ENCODE data around the gene CYFIP2. TPM values are rescaled to one million over a fixed set of nuclear protein-coding genes. Genes with fewer than 3 reads are reported as not detected.

Gene CYFIP2
- polyA plus RNA-seq, 1 donor (not counting 4 experiments of a cell fraction or from before 2014, with no cell fraction given) = 0.62 TPM

DNA sequence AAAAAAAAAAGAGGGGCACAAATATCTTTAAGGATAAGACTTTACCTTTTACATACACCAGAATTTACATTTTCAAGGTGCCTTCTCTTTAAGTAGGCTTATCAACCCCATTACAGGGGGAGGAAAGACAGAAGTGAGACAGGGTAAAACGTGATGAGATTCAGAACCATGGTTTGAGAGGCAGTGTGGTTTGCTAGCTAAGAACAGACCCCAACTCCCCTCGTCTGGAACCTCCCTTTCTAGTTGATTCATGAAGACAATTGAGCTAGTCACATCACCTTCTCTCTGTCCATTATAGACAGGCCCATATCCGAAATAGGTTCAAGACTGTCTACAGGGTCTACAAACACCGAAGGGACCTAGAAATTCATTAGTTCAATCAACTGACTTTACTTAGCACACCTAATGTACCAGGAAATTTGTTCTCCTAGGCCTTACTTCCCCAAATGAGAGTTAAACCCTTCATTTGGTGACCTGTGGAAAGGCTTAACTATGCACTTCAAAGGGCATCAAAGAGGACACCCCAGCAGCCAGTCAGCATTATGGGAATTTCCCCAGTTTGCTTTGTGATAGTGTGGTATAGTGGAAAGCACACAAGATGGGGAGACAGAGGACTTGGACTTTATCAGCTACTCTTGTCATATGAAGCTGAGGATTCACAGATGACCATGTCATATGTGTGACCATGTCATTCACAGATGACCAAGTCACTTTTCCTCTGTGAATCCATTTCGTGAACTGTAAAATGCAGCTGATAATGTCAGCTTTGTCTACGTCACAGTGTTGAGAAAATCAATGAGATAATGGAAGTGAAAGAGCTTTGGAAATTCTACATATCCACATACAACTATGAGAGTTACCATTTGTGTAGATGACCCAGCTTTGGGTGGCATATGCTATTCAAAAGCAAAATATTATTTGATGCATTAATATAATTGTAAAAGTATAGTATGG lies 40.2 kb upstream of the CYFIP2 start:
- H3K4me3 ChIP-seq (ENCODE audit: control insufficient read depth in 2 of 3, extremely low read depth in 1 of 3, insufficient read depth in 2 of 3, low read depth in 1 of 3, low read length in 3 of 3) = no peak overlapping the region
- H3K27me3 ChIP-seq (ENCODE audit: control insufficient read depth, extremely low read depth, insufficient read depth, low read length) = no peaks in the 10 kb centered on the region
- DNase-seq (ENCODE audit: low read depth, low spot score) (no peak), FAIRE-seq (no peak)
- no peaks in the 10 kb centered on the region for H3K36me3 ChIP-seq (ENCODE audit: control insufficient read depth in 2 of 2, extremely low read depth in 1 of 2, insufficient read depth in 2 of 2, low read length in 2 of 2)
- H3K27ac ChIP-seq (ENCODE audit: control insufficient read depth, insufficient read depth, low read length) = no peak overlapping the region
- no peak overlapping the region for H3K4me2 ChIP-seq (ENCODE audit: control insufficient read depth, extremely low read depth, insufficient read depth, low read depth, low read length)
- dilution Hi-C loops (cut with MboI; ENCODE audit: extremely low pct_ligation_motif_present, low sequenced_read_pairs) = no loop called here
- no peaks in the 10 kb centered on the region for H3K9me3 ChIP-seq (ENCODE audit: control insufficient read depth, low read depth, low read length)
- TF ChIP-seq, protein P1, sequence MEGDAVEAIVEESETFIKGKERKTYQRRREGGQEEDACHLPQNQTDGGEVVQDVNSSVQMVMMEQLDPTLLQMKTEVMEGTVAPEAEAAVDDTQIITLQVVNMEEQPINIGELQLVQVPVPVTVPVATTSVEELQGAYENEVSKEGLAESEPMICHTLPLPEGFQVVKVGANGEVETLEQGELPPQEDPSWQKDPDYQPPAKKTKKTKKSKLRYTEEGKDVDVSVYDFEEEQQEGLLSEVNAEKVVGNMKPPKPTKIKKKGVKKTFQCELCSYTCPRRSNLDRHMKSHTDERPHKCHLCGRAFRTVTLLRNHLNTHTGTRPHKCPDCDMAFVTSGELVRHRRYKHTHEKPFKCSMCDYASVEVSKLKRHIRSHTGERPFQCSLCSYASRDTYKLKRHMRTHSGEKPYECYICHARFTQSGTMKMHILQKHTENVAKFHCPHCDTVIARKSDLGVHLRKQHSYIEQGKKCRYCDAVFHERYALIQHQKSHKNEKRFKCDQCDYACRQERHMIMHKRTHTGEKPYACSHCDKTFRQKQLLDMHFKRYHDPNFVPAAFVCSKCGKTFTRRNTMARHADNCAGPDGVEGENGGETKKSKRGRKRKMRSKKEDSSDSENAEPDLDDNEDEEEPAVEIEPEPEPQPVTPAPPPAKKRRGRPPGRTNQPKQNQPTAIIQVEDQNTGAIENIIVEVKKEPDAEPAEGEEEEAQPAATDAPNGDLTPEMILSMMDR (optimal IDR thresholded peaks at IDR 0.05 in 1 of 3, IDR thresholded peaks at IDR 0.05 in 1 of 3, conservative IDR thresholded peaks at IDR 0.05 in 1 of 3; ENCODE audit: extremely low read depth in 1 of 3, insufficient read depth in 2 of 3, low read length in 3 of 3) = no peak
- TF ChIP-seq EZH2 (IDR thresholded peaks at IDR 0.05; ENCODE audit: low read length) = no peak
- H3K9ac ChIP-seq (ENCODE audit: control insufficient read depth, extremely low read depth, insufficient read depth, low read length) = no peak overlapping the region
- H4K20me1 ChIP-seq (ENCODE audit: control insufficient read depth, extremely low read depth, insufficient read depth, low read length) = no peaks in the 10 kb centered on the region
- no peak overlapping the region for H2AFZ ChIP-seq (ENCODE audit: control insufficient read depth, low read length)
- no peaks in the 10 kb centered on the region for H3K79me2 ChIP-seq (ENCODE audit: control insufficient read depth, insufficient read depth, low read length)
- no peaks in the 10 kb centered on the region for H3K4me1 ChIP-seq (ENCODE audit: control insufficient read depth, extremely low read depth, insufficient read depth, low read length)
- H3K9me1 ChIP-seq (ENCODE audit: control insufficient read depth, extremely low read depth, insufficient read depth, low read length) = no peaks in the 10 kb centered on the region

DNA sequence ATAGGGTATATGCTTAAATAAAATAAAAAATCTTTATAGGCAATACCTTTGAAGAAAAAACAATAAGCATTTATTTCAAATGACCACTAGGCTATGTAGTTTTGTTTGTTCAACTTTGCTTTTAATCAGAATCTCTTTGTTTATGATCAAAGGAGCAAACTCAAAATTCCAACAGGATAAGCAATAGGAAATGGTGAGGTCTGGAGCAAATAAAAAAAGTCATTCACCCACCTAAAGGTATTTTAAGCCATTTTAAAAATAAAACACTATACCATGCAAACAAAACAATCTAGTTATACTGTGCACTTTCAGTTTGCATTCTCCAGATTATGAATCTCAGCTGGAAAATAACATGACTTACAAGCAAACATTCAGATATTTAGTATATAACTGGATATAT lies 35.3 kb upstream of the CYFIP2 start:
- dilution Hi-C loops (cut with MboI; ENCODE audit: extremely low pct_ligation_motif_present, low sequenced_read_pairs) = no loop called here
- no peaks in the 10 kb centered on the region for H3K9me3 ChIP-seq (ENCODE audit: control insufficient read depth, low read depth, low read length)
- no peaks in the 10 kb centered on the region for H3K79me2 ChIP-seq (ENCODE audit: control insufficient read depth, insufficient read depth, low read length)

More for the DNA sequence above, 35.3 kb upstream of the CYFIP2 start:
- H3K4me1 ChIP-seq (ENCODE audit: control insufficient read depth, extremely low read depth, insufficient read depth, low read length) = no peaks in the 10 kb centered on the region
- H4K20me1 ChIP-seq (ENCODE audit: control insufficient read depth, extremely low read depth, insufficient read depth, low read length) = no peaks in the 10 kb centered on the region
- TF ChIP-seq, protein P1 (optimal IDR thresholded peaks at IDR 0.05 in 1 of 3, IDR thresholded peaks at IDR 0.05 in 1 of 3, conservative IDR thresholded peaks at IDR 0.05 in 1 of 3; ENCODE audit: extremely low read depth in 1 of 3, insufficient read depth in 2 of 3, low read length in 3 of 3) = no peak
- no peak for TF ChIP-seq EZH2 (IDR thresholded peaks at IDR 0.05; ENCODE audit: low read length)
- no peak overlapping the region for H2AFZ ChIP-seq (ENCODE audit: control insufficient read depth, low read length)
- H3K9me1 ChIP-seq (ENCODE audit: control insufficient read depth, extremely low read depth, insufficient read depth, low read length) = no peaks in the 10 kb centered on the region
- no peaks in the 10 kb centered on the region for H3K27me3 ChIP-seq (ENCODE audit: control insufficient read depth, extremely low read depth, insufficient read depth, low read length)
- no peak overlapping the region for H3K9ac ChIP-seq (ENCODE audit: control insufficient read depth, extremely low read depth, insufficient read depth, low read length)
- no peak overlapping the region for H3K4me2 ChIP-seq (ENCODE audit: control insufficient read depth, extremely low read depth, insufficient read depth, low read depth, low read length)
- H3K27ac ChIP-seq (ENCODE audit: control insufficient read depth, insufficient read depth, low read length) = no peak overlapping the region
- no peaks in the 10 kb centered on the region for H3K36me3 ChIP-seq (ENCODE audit: control insufficient read depth in 2 of 2, extremely low read depth in 1 of 2, insufficient read depth in 2 of 2, low read length in 2 of 2)
- no peak for FAIRE-seq
- H3K4me3 ChIP-seq (ENCODE audit: control insufficient read depth in 2 of 3, extremely low read depth in 1 of 3, insufficient read depth in 2 of 3, low read depth in 1 of 3, low read length in 3 of 3) = no peak overlapping the region
- DNase-seq (ENCODE audit: low read depth, low spot score) = no peak
